Activated naive CD4-positive, alpha-beta T cell (primary cell): ENCODE results near the gene ADORA2A.

ENCODE experiments used
- DNase-seq, 4 experiments: peaks; one replicate each; lab custom pipeline; 2025; lab: John Stamatoyannopoulos, UW

Gene ADORA2A

GRCh38 chr22:24403346-24403745 is 24.1 kb upstream of the ADORA2A start:
- no peak for DNase-seq

- no peak for DNase-seq
Measured at GRCh38 chr22:24404561-24405275, 22.7 kb upstream of the ADORA2A start.

- DNase-seq = no peak
Measured at GRCh38 chr22:24405631-24406321, 21.6 kb upstream of the ADORA2A start.

- no peak for DNase-seq
Measured at GRCh38 chr22:24406322-24407277, 20.8 kb upstream of the ADORA2A start.

- DNase-seq = no peak
Measured at GRCh38 chr22:24407278-24407665, 20.1 kb upstream of the ADORA2A start.

GRCh38 chr22:24407884-24408283 is 19.5 kb upstream of the ADORA2A start:
- DNase-seq = no peak

GRCh38 chr22:24408630-24409029 is 18.8 kb upstream of the ADORA2A start:
- DNase-seq = no peak

- DNase-seq = no peak
Measured at GRCh38 chr22:24409707-24410106, 17.7 kb upstream of the ADORA2A start.

- DNase-seq = no peak
Measured at GRCh38 chr22:24410110-24410856, 17.1 kb upstream of the ADORA2A start.

- no peak for DNase-seq
Measured at GRCh38 chr22:24411256-24412004, 16.0 kb upstream of the ADORA2A start.

- no peak for DNase-seq
Measured at GRCh38 chr22:24412274-24412673, 15.1 kb upstream of the ADORA2A start.

- no peak for DNase-seq
Measured at GRCh38 chr22:24413271-24413670, 14.1 kb upstream of the ADORA2A start.

- DNase-seq = no peak
Measured at GRCh38 chr22:24413736-24414385, 13.5 kb upstream of the ADORA2A start.

- DNase-seq = no peak
Measured at GRCh38 chr22:24414523-24414922, 12.9 kb upstream of the ADORA2A start.

GRCh38 chr22:24414984-24415945 is 12.1 kb upstream of the ADORA2A start:
- no peak for DNase-seq

GRCh38 chr22:24416095-24416494 is 11.3 kb upstream of the ADORA2A start:
- no peak for DNase-seq

- no peak for DNase-seq
Measured at GRCh38 chr22:24416611-24417010, 10.8 kb upstream of the ADORA2A start.

- DNase-seq = no peak
Measured at GRCh38 chr22:24417200-24417599, 10.2 kb upstream of the ADORA2A start.

- DNase-seq = no peak
Measured at GRCh38 chr22:24417901-24418641, 9.3 kb upstream of the ADORA2A start.
